WTC11 (cell line): ENCODE results near the gene ATP5F1A. TPM values are rescaled to one million over a fixed set of nuclear protein-coding genes. Genes with fewer than 3 reads are reported as not detected.

Experiments used
- ATAC-seq: fragments of 200-7000 bp; cut with Tn5 transposase; 2 replicates; pipeline ENCODE4 v1.10.0; 2021; ENCODE audit warnings: mild to moderate bottlenecking, moderate library complexity
- CTCF ChIA-PET: fragments of 300-600 bp; sonication (Branson Sonifier 250); formaldehyde crosslinking; loops from one replicate; lab custom pipeline; 2021; ENCODE audit warnings: antibody characterized with exemption; lab: Charles Lee
- POLR2A ChIA-PET: fragments of 350-600 bp; sonication (Branson Sonifier 250); formaldehyde crosslinking; loops from one replicate; lab custom pipeline; 2021; ENCODE audit warnings: antibody characterized with exemption; lab: Charles Lee
- DNase-seq: peaks from one replicate; pipeline ENCODE4 v3.0.0; 2021; ENCODE audit warnings: low spot score
- H3K27ac Mint-ChIP-seq: 2 replicates; pipeline ENCODE4 v1.8.0; 2021; ENCODE audit warnings: mixed read lengths
- H3K27me3 Mint-ChIP-seq: 2 replicates; pipeline ENCODE4 v1.8.0; 2021; ENCODE audit warnings: low read depth, mild to moderate bottlenecking, moderate library complexity, mixed read lengths
- H3K36me3 Mint-ChIP-seq: 2 replicates; pipeline ENCODE4 v1.8.0; 2021; ENCODE audit warnings: mixed read lengths
- H3K4me1 Mint-ChIP-seq: 2 replicates; pipeline ENCODE4 v1.8.0; 2022; ENCODE audit warnings: mixed read lengths
- H3K4me3 Mint-ChIP-seq: 2 replicates; pipeline ENCODE4 v1.8.0; 2021; ENCODE audit warnings: mild to moderate bottlenecking, moderate library complexity, mixed read lengths
- H3K9me3 Mint-ChIP-seq: 2 replicates; pipeline ENCODE4 v1.8.0; 2021; ENCODE audit warnings: mixed read lengths
- ATF1 ChIP-seq: sonication (generic); formaldehyde crosslinking; IDR thresholded peaks from 2 replicates; pipeline ENCODE4 v1.8.1; 2023; ENCODE audit warnings: mild to moderate bottlenecking, moderate library complexity, missing genetic modification reagents
- ATF2 ChIP-seq: sonication (generic); formaldehyde crosslinking; IDR thresholded peaks from 2 replicates; pipeline ENCODE4 v1.8.1; 2022; ENCODE audit warnings: low read depth, missing genetic modification reagents, borderline replicate concordance
- EMX1 ChIP-seq: fragments of 250-450 bp; sonication (Bioruptor Pico); IDR thresholded peaks from 2 replicates; pipeline ENCODE4 v1.8.0; 2021; ENCODE audit warnings: mild to moderate bottlenecking
- JUN ChIP-seq: sonication (generic); formaldehyde crosslinking; IDR thresholded peaks from 2 replicates; pipeline ENCODE4 v1.8.0; 2023; ENCODE audit warnings: mild to moderate bottlenecking, missing genetic modification reagents
- MLX ChIP-seq: sonication (generic); formaldehyde crosslinking; IDR thresholded peaks from 2 replicates; pipeline ENCODE4 v1.8.1; 2023; ENCODE audit warnings: mild to moderate bottlenecking, missing genetic modification reagents, moderate library complexity
- MYBL2 ChIP-seq: sonication (generic); formaldehyde crosslinking; IDR thresholded peaks from 2 replicates; pipeline ENCODE4 v1.8.1; 2023; ENCODE audit warnings: mild to moderate bottlenecking, moderate library complexity, missing genetic modification reagents
- NFYB ChIP-seq: sonication (generic); formaldehyde crosslinking; conservative IDR thresholded peaks from 2 replicates; pipeline ENCODE4 v1.8.0; 2022; ENCODE audit warnings: low read depth, missing genetic modification reagents
- OVOL2 ChIP-seq: fragments of 250-450 bp; sonication (Bioruptor Pico); IDR thresholded peaks from 2 replicates; pipeline ENCODE4 v1.9.0; 2021; ENCODE audit warnings: mild to moderate bottlenecking, borderline replicate concordance
- TCF7 ChIP-seq: sonication (generic); formaldehyde crosslinking; IDR thresholded peaks from 2 replicates; pipeline ENCODE4 v1.8.0; 2022; ENCODE audit warnings: mild to moderate bottlenecking, low read depth, missing genetic modification reagents, moderate library complexity
- TEAD4 ChIP-seq: sonication (generic); formaldehyde crosslinking; IDR thresholded peaks from 2 replicates; pipeline ENCODE4 v1.8.0; 2022; ENCODE audit warnings: mild to moderate bottlenecking, missing genetic modification reagents
- ZNF219 ChIP-seq: sonication (generic); formaldehyde crosslinking; IDR thresholded peaks from 2 replicates; pipeline ENCODE4 v1.8.0; 2023; ENCODE audit warnings: missing genetic modification reagents, mild to moderate bottlenecking, borderline replicate concordance
- ZNF263 ChIP-seq: sonication (generic); formaldehyde crosslinking; IDR thresholded peaks from 2 replicates; pipeline ENCODE4 v1.8.1; 2022; ENCODE audit warnings: low read depth, mild to moderate bottlenecking, moderate library complexity, missing genetic modification reagents
- total RNA-seq: library from RNA; stranded (reverse); gene quantifications from 3 replicates; pipeline ENCODE4 v1.2.3, GENCODE V29; 2021
- TF ChIP-seq, protein P1 (sequence below): sonication (generic); formaldehyde crosslinking; IDR thresholded peaks from 2 replicates; pipeline ENCODE4 v1.8.1; 2023; ENCODE audit warnings: mild to moderate bottlenecking, missing genetic modification reagents, borderline replicate concordance
- TF ChIP-seq, protein P2 (sequence below): fragments of 250-450 bp; sonication (Bioruptor Pico); IDR thresholded peaks from 2 replicates; pipeline ENCODE4 v1.9.0; 2021; ENCODE audit warnings: mild to moderate bottlenecking
- TF ChIP-seq, protein P3 (sequence below): sonication (generic); formaldehyde crosslinking; IDR thresholded peaks from 2 replicates; pipeline ENCODE4 v1.8.1; 2023; ENCODE audit warnings: mild to moderate bottlenecking, moderate library complexity, missing genetic modification reagents
- TF ChIP-seq, protein P4 (sequence below): fragments of 200-600 bp; IDR thresholded peaks from 2 replicates; pipeline ENCODE4 v1.8.0; 2022; ENCODE audit warnings: antibody characterized with exemption
- TF ChIP-seq, protein P5 (sequence below): sonication (generic); formaldehyde crosslinking; IDR thresholded peaks from 2 replicates; pipeline ENCODE4 v1.8.1; 2023; ENCODE audit warnings: mild to moderate bottlenecking, missing genetic modification reagents

The ATP5F1A gene
- total RNA-seq, 1 experiment from 2014 or later, result 825 TPM

DNA sequence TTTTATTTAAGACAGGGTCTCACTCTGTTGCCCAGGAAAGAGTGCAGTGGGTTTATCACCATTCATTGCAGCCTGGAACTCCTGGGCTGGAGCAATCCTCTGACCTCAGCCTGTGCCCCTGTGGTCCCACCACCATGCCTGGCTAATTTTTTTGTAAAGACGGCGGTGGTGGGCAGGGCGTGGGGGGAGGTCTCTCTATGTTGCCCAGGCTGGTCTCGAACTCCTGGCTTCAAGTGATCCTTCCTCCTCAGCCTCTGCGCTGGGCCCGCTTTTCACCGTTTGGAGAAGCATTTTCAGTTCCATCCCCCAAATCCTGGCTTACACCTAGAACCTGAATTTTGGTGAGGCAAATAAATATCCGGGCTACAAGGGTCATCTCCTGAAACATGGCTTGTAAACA, 1.4 kb upstream of the ATP5F1A start (continued):
- TF ChIP-seq, protein P1, sequence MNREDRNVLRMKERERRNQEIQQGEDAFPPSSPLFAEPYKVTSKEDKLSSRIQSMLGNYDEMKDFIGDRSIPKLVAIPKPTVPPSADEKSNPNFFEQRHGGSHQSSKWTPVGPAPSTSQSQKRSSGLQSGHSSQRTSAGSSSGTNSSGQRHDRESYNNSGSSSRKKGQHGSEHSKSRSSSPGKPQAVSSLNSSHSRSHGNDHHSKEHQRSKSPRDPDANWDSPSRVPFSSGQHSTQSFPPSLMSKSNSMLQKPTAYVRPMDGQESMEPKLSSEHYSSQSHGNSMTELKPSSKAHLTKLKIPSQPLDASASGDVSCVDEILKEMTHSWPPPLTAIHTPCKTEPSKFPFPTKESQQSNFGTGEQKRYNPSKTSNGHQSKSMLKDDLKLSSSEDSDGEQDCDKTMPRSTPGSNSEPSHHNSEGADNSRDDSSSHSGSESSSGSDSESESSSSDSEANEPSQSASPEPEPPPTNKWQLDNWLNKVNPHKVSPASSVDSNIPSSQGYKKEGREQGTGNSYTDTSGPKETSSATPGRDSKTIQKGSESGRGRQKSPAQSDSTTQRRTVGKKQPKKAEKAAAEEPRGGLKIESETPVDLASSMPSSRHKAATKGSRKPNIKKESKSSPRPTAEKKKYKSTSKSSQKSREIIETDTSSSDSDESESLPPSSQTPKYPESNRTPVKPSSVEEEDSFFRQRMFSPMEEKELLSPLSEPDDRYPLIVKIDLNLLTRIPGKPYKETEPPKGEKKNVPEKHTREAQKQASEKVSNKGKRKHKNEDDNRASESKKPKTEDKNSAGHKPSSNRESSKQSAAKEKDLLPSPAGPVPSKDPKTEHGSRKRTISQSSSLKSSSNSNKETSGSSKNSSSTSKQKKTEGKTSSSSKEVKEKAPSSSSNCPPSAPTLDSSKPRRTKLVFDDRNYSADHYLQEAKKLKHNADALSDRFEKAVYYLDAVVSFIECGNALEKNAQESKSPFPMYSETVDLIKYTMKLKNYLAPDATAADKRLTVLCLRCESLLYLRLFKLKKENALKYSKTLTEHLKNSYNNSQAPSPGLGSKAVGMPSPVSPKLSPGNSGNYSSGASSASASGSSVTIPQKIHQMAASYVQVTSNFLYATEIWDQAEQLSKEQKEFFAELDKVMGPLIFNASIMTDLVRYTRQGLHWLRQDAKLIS, result no peak
- TF ChIP-seq MLX (CRISPR knock-in tag) (no peak), JUN (CRISPR knock-in tag) (no peak), TEAD4 (no peak), ZNF219 (CRISPR knock-in tag) (no peak), EMX1 (CRISPR knock-in tag) (no peak), ATF1 (CRISPR knock-in tag) (no peak), MYBL2 (CRISPR knock-in tag) (no peak), NFYB (no peak)
- TF ChIP-seq, protein P2, sequence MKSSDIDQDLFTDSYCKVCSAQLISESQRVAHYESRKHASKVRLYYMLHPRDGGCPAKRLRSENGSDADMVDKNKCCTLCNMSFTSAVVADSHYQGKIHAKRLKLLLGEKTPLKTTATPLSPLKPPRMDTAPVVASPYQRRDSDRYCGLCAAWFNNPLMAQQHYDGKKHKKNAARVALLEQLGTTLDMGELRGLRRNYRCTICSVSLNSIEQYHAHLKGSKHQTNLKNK, result no peak
- TF ChIP-seq, protein P3, sequence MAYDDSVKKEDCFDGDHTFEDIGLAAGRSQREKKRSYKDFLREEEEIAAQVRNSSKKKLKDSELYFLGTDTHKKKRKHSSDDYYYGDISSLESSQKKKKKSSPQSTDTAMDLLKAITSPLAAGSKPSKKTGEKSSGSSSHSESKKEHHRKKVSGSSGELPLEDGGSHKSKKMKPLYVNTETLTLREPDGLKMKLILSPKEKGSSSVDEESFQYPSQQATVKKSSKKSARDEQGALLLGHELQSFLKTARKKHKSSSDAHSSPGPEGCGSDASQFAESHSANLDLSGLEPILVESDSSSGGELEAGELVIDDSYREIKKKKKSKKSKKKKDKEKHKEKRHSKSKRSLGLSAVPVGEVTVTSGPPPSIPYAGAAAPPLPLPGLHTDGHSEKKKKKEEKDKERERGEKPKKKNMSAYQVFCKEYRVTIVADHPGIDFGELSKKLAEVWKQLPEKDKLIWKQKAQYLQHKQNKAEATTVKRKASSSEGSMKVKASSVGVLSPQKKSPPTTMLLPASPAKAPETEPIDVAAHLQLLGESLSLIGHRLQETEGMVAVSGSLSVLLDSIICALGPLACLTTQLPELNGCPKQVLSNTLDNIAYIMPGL, result no peak

GRCh38 chr18:46098616-46098933, 479 bp upstream of the ATP5F1A start:
- no peaks in the 10 kb centered on the region for H3K9me3 Mint-ChIP-seq
- CTCF ChIA-PET, result no interaction called here
- peak overlapping the region; percentile 81 for H3K27ac Mint-ChIP-seq

More at GRCh38 chr18:46098616-46098933, 479 bp upstream of the ATP5F1A start:
- Mint-ChIP-seq H3K4me1 (peaks cover 21% of the 10 kb centered on the region), H3K27me3 (no peaks in the 10 kb centered on the region), H3K4me3 (peak overlapping the region; percentile 98), H3K36me3 (peaks cover 29% of the 10 kb centered on the region)
- POLR2A ChIA-PET, result interaction anchor here (0.7 kb wide), 1 partner anchor 196 kb away, joined by 5 read pairs; no protein-coding TSS in a partner anchor
- TF ChIP-seq ATF2 (no peak), OVOL2 (CRISPR knock-in tag) (no peak), ZNF263 (no peak), TCF7 (no peak)
- TF ChIP-seq, protein P4, sequence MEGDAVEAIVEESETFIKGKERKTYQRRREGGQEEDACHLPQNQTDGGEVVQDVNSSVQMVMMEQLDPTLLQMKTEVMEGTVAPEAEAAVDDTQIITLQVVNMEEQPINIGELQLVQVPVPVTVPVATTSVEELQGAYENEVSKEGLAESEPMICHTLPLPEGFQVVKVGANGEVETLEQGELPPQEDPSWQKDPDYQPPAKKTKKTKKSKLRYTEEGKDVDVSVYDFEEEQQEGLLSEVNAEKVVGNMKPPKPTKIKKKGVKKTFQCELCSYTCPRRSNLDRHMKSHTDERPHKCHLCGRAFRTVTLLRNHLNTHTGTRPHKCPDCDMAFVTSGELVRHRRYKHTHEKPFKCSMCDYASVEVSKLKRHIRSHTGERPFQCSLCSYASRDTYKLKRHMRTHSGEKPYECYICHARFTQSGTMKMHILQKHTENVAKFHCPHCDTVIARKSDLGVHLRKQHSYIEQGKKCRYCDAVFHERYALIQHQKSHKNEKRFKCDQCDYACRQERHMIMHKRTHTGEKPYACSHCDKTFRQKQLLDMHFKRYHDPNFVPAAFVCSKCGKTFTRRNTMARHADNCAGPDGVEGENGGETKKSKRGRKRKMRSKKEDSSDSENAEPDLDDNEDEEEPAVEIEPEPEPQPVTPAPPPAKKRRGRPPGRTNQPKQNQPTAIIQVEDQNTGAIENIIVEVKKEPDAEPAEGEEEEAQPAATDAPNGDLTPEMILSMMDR, result no peak
- TF ChIP-seq, protein P5, sequence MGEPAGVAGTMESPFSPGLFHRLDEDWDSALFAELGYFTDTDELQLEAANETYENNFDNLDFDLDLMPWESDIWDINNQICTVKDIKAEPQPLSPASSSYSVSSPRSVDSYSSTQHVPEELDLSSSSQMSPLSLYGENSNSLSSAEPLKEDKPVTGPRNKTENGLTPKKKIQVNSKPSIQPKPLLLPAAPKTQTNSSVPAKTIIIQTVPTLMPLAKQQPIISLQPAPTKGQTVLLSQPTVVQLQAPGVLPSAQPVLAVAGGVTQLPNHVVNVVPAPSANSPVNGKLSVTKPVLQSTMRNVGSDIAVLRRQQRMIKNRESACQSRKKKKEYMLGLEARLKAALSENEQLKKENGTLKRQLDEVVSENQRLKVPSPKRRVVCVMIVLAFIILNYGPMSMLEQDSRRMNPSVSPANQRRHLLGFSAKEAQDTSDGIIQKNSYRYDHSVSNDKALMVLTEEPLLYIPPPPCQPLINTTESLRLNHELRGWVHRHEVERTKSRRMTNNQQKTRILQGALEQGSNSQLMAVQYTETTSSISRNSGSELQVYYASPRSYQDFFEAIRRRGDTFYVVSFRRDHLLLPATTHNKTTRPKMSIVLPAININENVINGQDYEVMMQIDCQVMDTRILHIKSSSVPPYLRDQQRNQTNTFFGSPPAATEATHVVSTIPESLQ (CRISPR knock-in tag), result no peak
- ATAC-seq (no peak; the same call in 1 of the 2 replicates), DNase-seq (no peak)
